Fibroblast of lung (primary cell): ENCODE data around the gene SRCAP. TPM values are rescaled to one million over a fixed set of nuclear protein-coding genes. Genes with fewer than 3 reads are reported as not detected.

Source experiments
- DNase-seq, 2 donors: peaks; one replicate each; pipeline versions ENCODE4 v3.0.0 to v3.0.0-alpha.2; 2010; ENCODE audit warnings: low read depth in 2 of 2
- H2AFZ ChIP-seq: 2 replicates; pipeline ENCODE4 v1.5.1; 2012; ENCODE audit warnings: low read length, control low read depth, inconsistent platforms
- H3K27ac ChIP-seq: 2 replicates; pipeline ENCODE4 v1.5.1; 2011; ENCODE audit warnings: low read length, control low read depth; ENCODE audit not compliant: insufficient read depth
- H3K27me3 ChIP-seq: 2 replicates; pipeline ENCODE4 v1.5.1; 2011; ENCODE audit warnings: mild to moderate bottlenecking, low read length; ENCODE audit not compliant: control insufficient read depth, insufficient read depth
- H3K36me3 ChIP-seq: 2 replicates; pipeline ENCODE4 v1.5.1; 2011; ENCODE audit warnings: low read length; ENCODE audit not compliant: control insufficient read depth, insufficient read depth
- H3K4me1 ChIP-seq: 2 replicates; pipeline ENCODE4 v1.5.1; 2011; ENCODE audit warnings: low read length; ENCODE audit not compliant: control insufficient read depth, insufficient read depth; ENCODE audit errors: extremely low read depth
- H3K4me2 ChIP-seq: 2 replicates; pipeline ENCODE4 v1.5.1; 2011; ENCODE audit warnings: low read length, control low read depth; ENCODE audit not compliant: insufficient read depth; ENCODE audit errors: extremely low read depth
- H3K4me3 ChIP-seq, 4 experiments: fragments of 200-600 bp in 1 of 4; sonication (generic) in 1 of 4; replicated peaks in 1 of 4; 2 replicates each; pipeline ENCODE4 v1.5.1; 2011 to 2016; ENCODE audit warnings: low read length in 4 of 4, low read depth in 3 of 4, mild to moderate bottlenecking in 3 of 4, control low read depth in 2 of 4, inconsistent platforms in 1 of 4, mixed read lengths in 1 of 4; ENCODE audit not compliant: insufficient read depth in 1 of 4; ENCODE audit errors: control extremely low read depth in 1 of 4
- H3K79me2 ChIP-seq: 2 replicates; pipeline ENCODE4 v1.5.1; 2012; ENCODE audit warnings: mild to moderate bottlenecking, low read length, inconsistent platforms; ENCODE audit not compliant: control insufficient read depth, insufficient read depth
- H3K9ac ChIP-seq: 2 replicates; pipeline ENCODE4 v1.5.1; 2011; ENCODE audit warnings: mild to moderate bottlenecking, low read length, control low read depth; ENCODE audit not compliant: insufficient read depth
- H3K9me3 ChIP-seq: 2 replicates; pipeline ENCODE4 v1.5.1; 2012; ENCODE audit warnings: low read depth, low read length; ENCODE audit not compliant: control insufficient read depth, insufficient read depth
- H4K20me1 ChIP-seq: 2 replicates; pipeline ENCODE4 v1.5.1; 2011; ENCODE audit warnings: low read length; ENCODE audit not compliant: control insufficient read depth, insufficient read depth; ENCODE audit errors: extremely low read depth
- CTCF ChIP-seq, 2 donors: IDR thresholded peaks in 1 of 2; conservative IDR thresholded peaks in 1 of 2; 1 replicate in 1 of 2; 2 replicates in 1 of 2; pipeline ENCODE4 v1.5.1; 2011 to 2012; ENCODE audit warnings: low read length in 2 of 2, control low read depth in 1 of 2, inconsistent platforms in 1 of 2, low read depth in 1 of 2, mild to moderate bottlenecking in 1 of 2
- EZH2 ChIP-seq: IDR thresholded peaks from 2 replicates; pipeline ENCODE4 v1.5.1; 2012; ENCODE audit warnings: low read length, control low read depth, mild to moderate bottlenecking; ENCODE audit errors: missing control alignments
- polyA plus RNA-seq, 2 donors: library from polyadenylated mRNA; depleted of rRNA in 1 of 2; stranded (reverse) in 1 of 2; unstranded in 1 of 2; fragments of >200 nt; gene quantifications; 2 replicates each; pipeline ENCODE4 v1.2.1, GENCODE V29; 2011 to 2012; ENCODE audit warnings: missing spikeins in 1 of 2
- total RNA-seq: library from RNA; depleted of rRNA; stranded (reverse); fragments of >200 nt; gene quantifications from 2 replicates; pipeline ENCODE4 v1.2.1, GENCODE V29; 2014

The SRCAP gene
- total and polyA plus RNA-seq, 2 donors (not counting 1 experiment from before 2014, with no cell fraction given) = 3.5 to 14.2 TPM

GRCh38 chr16:30750201-30750600, 51.2 kb downstream of the SRCAP start:
- no peak overlapping the region for H2AFZ ChIP-seq
- H3K27ac ChIP-seq = no peak overlapping the region
- H3K9me3 ChIP-seq = no peaks in the 10 kb centered on the region
- no peak for TF ChIP-seq CTCF (conservative IDR thresholded peaks at IDR 0.05 in 1 of 2, IDR thresholded peaks at IDR 0.05 in 1 of 2; ENCODE audit: low read depth in 1 of 2, low read length in 2 of 2)
- TF ChIP-seq EZH2 = no peak
- H3K27me3 ChIP-seq = no peaks in the 10 kb centered on the region
- peaks cover 18% of the 10 kb centered on the region for H3K36me3 ChIP-seq
- no peak overlapping the region for H3K4me2 ChIP-seq
- H3K4me1 ChIP-seq = peaks cover 7% of the 10 kb centered on the region
- no peak for DNase-seq
- no peak overlapping the region for H3K4me3 ChIP-seq
- no peaks in the 10 kb centered on the region for H4K20me1 ChIP-seq
- H3K79me2 ChIP-seq = peaks cover 16% of the 10 kb centered on the region
- H3K9ac ChIP-seq = no peak overlapping the region

GRCh38 chr16:30750876-30751465, 52.0 kb downstream of the SRCAP start:
- H3K79me2 ChIP-seq = peaks cover 16% of the 10 kb centered on the region

GRCh38 chr16:30753596-30753995, 54.6 kb downstream of the SRCAP start:
- no peak for TF ChIP-seq CTCF (conservative IDR thresholded peaks at IDR 0.05 in 1 of 2, IDR thresholded peaks at IDR 0.05 in 1 of 2; ENCODE audit: low read depth in 1 of 2, low read length in 2 of 2)
- no peak for TF ChIP-seq EZH2
- no peaks in the 10 kb centered on the region for H3K9me3 ChIP-seq
- no peak for DNase-seq
- no peak overlapping the region for H3K4me3 ChIP-seq
- peaks cover 2% of the 10 kb centered on the region for H3K4me1 ChIP-seq
- H2AFZ ChIP-seq = no peak overlapping the region
- no peaks in the 10 kb centered on the region for H3K27me3 ChIP-seq
- no peak overlapping the region for H3K27ac ChIP-seq
- H3K9ac ChIP-seq = no peak overlapping the region
- H3K36me3 ChIP-seq = peaks cover 27% of the 10 kb centered on the region
- H3K79me2 ChIP-seq = peaks cover 16% of the 10 kb centered on the region
- no peak overlapping the region for H3K4me2 ChIP-seq
- H4K20me1 ChIP-seq = no peaks in the 10 kb centered on the region

More at GRCh38 chr16:30750876-30751465, 52.0 kb downstream of the SRCAP start:
- Histone ChIP-seq H3K4me1 (peaks cover 7% of the 10 kb centered on the region), H3K4me3 (no peak overlapping the region), H4K20me1 (no peaks in the 10 kb centered on the region), H3K9ac (no peak overlapping the region), H3K4me2 (no peak overlapping the region), H3K27ac (no peak overlapping the region), H3K27me3 (no peaks in the 10 kb centered on the region), H3K36me3 (peaks cover 20% of the 10 kb centered on the region), H2AFZ (no peak overlapping the region), H3K9me3 (no peaks in the 10 kb centered on the region)
- DNase-seq = no peak
- TF ChIP-seq EZH2 (no peak), CTCF (conservative IDR thresholded peaks at IDR 0.05 in 1 of 2, IDR thresholded peaks at IDR 0.05 in 1 of 2; ENCODE audit: low read depth in 1 of 2, low read length in 2 of 2) (no peak)
